Activated CD8-positive, alpha-beta T cell treated with anti-CD3 and anti-CD28 coated beads, Interleukin-2, amount 10 ng/mL, durations not matched to agents 7 days and 5 days (primary cell): ENCODE data around the gene DENND2D. TPM values are rescaled to one million over a fixed set of nuclear protein-coding genes. Genes with fewer than 3 reads are reported as not detected.

ENCODE experiments used
- ATAC-seq: fragments of 150-1000 bp; cut with Tn5 transposase; one replicate; pipeline ENCODE4 v1.10.0; 2021; ENCODE audit warnings: moderate library complexity
- CTCF ChIA-PET: fragments of 350-600 bp; sonication (Branson Sonifier 250); formaldehyde crosslinking; loops from one replicate; lab custom pipeline; 2021; ENCODE audit warnings: antibody characterized with exemption; lab: Charles Lee
- POLR2A ChIA-PET: fragments of 350-600 bp; sonication (Branson Sonifier 250); formaldehyde crosslinking; loops from one replicate; lab custom pipeline; 2021; ENCODE audit warnings: antibody characterized with exemption; lab: Charles Lee
- DNase-seq: peaks from one replicate; pipeline ENCODE4 v3.0.0-alpha.2; 2020
- H3K27ac Mint-ChIP-seq: one replicate; pipeline ENCODE4 v1.8.0; 2021; ENCODE audit warnings: mild to moderate bottlenecking, mixed read lengths
- H3K27me3 Mint-ChIP-seq: one replicate; pipeline ENCODE4 v1.8.0; 2021; ENCODE audit warnings: low read depth, mixed read lengths
- H3K36me3 Mint-ChIP-seq: one replicate; pipeline ENCODE4 v1.8.0; 2021; ENCODE audit warnings: low read depth, mixed read lengths
- H3K4me1 Mint-ChIP-seq: one replicate; pipeline ENCODE4 v1.8.0; 2021; ENCODE audit warnings: low read depth, mixed read lengths
- H3K4me3 Mint-ChIP-seq: one replicate; pipeline ENCODE4 v1.8.0; 2021; ENCODE audit warnings: mild to moderate bottlenecking, mixed read lengths
- H3K9me3 Mint-ChIP-seq: one replicate; pipeline ENCODE4 v1.8.0; 2022; ENCODE audit warnings: mixed read lengths; ENCODE audit not compliant: insufficient read depth
- total RNA-seq, 2 experiments: library from RNA; stranded (reverse); gene quantifications; one replicate each; pipeline ENCODE4 v1.2.3, GENCODE V29; 2021

The DENND2D gene
- total RNA-seq, 2 experiments from 2014 or later = 262 to 275 TPM

DNA sequence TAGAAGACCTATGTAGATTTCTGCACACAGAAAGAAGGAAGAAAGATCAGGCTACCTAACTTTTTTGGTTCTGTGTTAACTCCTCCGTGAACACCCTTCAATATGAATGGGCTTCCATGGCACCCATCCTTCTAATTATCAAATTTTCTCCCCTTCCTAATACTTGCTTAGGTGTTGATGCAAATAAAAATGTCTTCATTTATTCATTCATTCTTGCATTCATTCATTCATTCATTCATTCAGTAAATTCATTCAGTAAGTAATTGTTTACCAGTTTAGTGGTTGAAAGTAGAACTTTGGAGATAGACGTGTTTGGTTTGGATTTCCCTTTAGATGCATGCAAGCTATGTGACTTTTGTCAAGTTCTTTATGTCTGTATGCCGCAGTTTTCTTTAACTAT, 31.7 kb upstream of the DENND2D start:
- Mint-ChIP-seq H3K4me3 (no peak overlapping the region), H3K4me1 (peaks cover 44% of the 10 kb centered on the region), H3K9me3 (no peaks in the 10 kb centered on the region), H3K36me3 (peaks cover 43% of the 10 kb centered on the region), H3K27ac (no peak overlapping the region), H3K27me3 (no peaks in the 10 kb centered on the region)
- CTCF ChIA-PET = interaction anchor here (1.0 to 1.3 kb wide), 4 partner anchors 9 to 102 kb away, joined by 3 to 4 read pairs (median 4); no protein-coding TSS in a partner anchor
- ATAC-seq = no peak
- DNase-seq = no peak
- POLR2A ChIA-PET = interaction anchor here (0.8 kb wide), 1 partner anchor 41 kb away, joined by 3 read pairs; no protein-coding TSS in a partner anchor

DNA sequence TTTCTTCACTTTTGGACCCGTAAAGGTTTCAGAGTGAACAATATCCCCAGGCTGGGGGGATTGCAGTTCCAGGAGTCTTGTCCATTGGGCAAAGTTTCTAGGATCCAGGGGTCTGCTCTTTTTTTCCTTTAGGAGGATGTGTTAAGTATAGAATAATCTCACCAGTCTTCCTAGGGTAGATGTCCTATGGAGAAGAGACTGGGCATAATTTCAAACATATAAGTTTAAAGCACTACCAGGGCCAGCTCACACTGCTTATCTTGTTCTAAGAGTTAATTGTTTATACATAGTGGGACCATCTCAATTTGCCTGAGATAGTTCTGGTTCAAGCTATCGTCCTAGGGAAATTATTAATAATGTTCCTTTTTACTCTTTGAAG, 28.3 kb upstream of the DENND2D start:
- DNase-seq (no peak), ATAC-seq (no peak)
- ChIA-PET POLR2A (interaction anchor here (1.0 to 2.6 kb wide), 4 partner anchors 13 to 89 kb away, joined by 3 to 10 read pairs (median 4); partner anchors contain the start of genes CEPT1, DENND2D and DRAM2), CTCF (interaction anchor here (1.3 to 16.1 kb wide), 5 partner anchors 10 to 198 kb away, joined by 3 to 528 read pairs (median 8); partner anchors contain the start of gene DENND2D)
- H3K27ac Mint-ChIP-seq = no peak overlapping the region
- peaks cover 21% of the 10 kb centered on the region for H3K36me3 Mint-ChIP-seq
- no peaks in the 10 kb centered on the region for H3K27me3 Mint-ChIP-seq
- H3K4me3 Mint-ChIP-seq = no peak overlapping the region
- peaks cover 74% of the 10 kb centered on the region for H3K4me1 Mint-ChIP-seq
- no peaks in the 10 kb centered on the region for H3K9me3 Mint-ChIP-seq

DNA sequence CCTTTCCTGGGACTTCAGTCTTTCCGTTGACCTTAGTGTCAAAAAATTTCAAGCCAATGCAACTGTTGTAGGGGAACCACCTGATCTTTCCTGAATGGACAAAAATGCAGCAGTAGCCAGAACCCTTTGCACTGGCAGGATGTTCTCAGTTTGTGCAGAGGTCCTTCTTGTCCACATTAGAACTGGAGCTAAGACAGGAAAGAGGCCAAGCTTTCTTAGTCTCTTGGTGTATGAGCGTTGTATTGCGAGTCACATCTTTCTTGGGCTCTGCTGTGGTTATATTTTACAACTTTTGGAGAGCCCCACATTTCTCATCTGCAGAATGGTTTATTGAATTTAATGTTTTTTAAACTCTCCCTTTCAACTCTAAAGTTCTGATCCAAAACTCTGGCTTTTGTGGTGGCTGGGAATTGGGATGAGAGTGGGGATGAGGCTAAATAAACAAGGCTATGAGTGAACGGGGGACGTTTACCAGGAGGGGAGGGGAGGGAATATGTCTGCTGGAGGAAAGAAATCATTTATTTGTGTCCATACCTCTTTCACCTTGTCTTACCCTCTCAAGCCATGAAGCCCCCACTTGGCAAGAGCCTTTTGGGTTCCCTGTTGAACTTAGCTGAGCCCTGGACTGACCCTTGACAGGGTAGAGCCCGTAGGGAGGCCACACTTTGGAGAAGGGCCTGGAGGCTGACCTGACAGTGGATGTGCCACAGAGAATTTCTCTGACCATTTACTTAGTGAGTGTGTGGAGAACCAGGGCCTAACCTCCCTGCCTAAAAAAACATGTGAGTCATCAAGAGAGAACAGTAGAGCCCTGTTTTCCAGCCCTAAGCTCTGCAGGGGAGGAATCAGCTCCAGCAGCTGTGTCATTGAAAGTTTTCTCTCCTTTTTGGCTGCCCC, 27.7 kb upstream of the DENND2D start:
- peaks cover 21% of the 10 kb centered on the region for H3K36me3 Mint-ChIP-seq
- H3K4me1 Mint-ChIP-seq = peaks cover 79% of the 10 kb centered on the region
- ATAC-seq = no peak
- no peak for DNase-seq
- H3K9me3 Mint-ChIP-seq = no peaks in the 10 kb centered on the region
- H3K27me3 Mint-ChIP-seq = no peaks in the 10 kb centered on the region
- H3K4me3 Mint-ChIP-seq = peak overlapping the region; percentile 16
- POLR2A ChIA-PET = interaction anchor here (1.0 to 3.7 kb wide), 6 partner anchors 12 to 89 kb away, joined by 3 to 20 read pairs (median 4); partner anchors contain the start of genes CEPT1, DENND2D and DRAM2
- peak overlapping the region; percentile 72 for H3K27ac Mint-ChIP-seq
- CTCF ChIA-PET = interaction anchor here (0.6 to 16.1 kb wide), 8 partner anchors 10 to 197 kb away, joined by 3 to 528 read pairs (median 7); partner anchors contain the start of gene DENND2D

DNA sequence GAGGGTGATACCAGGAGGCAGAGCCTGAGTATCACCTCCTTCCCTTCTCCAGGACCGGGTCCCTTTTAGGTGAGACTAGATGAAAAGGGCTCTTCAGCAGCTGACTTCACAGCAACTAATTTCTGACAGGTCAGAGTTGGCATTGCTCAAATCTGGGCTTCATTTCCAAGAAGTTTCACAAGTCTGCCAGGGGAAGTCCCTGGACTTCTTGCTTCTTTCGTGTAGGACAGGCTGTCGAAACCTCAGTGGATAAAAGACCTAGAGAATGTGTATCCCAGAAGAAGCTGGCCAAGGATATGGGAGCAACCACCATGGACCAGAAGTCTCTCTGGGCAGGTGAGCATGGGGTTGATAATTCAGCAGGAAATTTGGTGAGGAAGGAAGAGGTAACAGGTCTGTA, 27.0 kb upstream of the DENND2D start, which contains the start of gene CHI3L2:
Gene CHI3L2 (plus strand): TSS at position 280 of the 400 bp plus-strand sequence. CDS start 17 bp downstream, at position 297.
- CTCF ChIA-PET = interaction anchor here (0.6 to 16.1 kb wide), 6 partner anchors 9 to 179 kb away, joined by 3 to 528 read pairs (median 11); partner anchors contain the start of gene DENND2D
- Mint-ChIP-seq H3K4me3 (peak within 1 kb of the TSS; percentile 16), H3K27me3 (no peaks in the 10 kb centered on the region), H3K9me3 (no peaks in the 10 kb centered on the region), H3K27ac (peak within 1 kb of the TSS; percentile 72), H3K4me1 (peaks cover 86% of the 10 kb centered on the region), H3K36me3 (peaks cover 21% of the 10 kb centered on the region)
- ATAC-seq = no peak
- POLR2A ChIA-PET = interaction anchor here (1.7 to 3.7 kb wide), 3 partner anchors 12 to 32 kb away, joined by 3 to 20 read pairs (median 10); partner anchors contain the start of gene DENND2D
- DNase-seq = no peak

DNA sequence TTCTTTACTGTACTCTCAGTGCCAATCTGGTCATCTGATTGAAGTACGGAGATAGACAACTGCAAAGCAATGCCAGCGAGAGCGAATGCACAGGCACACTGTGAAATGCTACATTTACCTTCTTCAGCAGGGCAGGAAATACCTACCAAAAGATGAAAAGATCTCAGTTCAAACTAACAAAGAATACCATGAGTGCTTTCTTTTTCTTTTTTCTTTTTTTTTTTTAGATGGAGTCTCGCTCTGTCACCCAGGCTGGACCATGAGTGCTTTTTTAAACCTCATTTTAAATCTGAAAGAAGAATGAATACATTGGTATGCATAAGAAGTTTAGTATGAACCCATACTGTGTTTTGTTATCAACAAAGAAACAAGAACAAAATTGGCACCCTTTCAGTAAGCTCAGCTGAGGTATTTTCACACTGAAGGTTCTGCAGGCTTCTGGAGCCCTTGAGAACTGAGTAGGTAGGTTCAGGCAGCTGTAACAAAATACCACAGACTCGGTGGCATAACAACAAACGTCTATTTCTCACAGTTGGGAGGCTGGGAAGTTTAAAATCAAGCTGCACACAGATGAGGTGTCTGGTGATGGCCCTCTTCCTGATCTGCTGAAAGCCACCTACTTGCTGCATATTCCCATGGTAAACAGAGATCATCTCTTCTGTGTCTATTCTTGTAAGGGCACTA, 25.4 kb upstream of the DENND2D start:
- H3K4me1 Mint-ChIP-seq = peaks cover 87% of the 10 kb centered on the region
- peaks cover 15% of the 10 kb centered on the region for H3K36me3 Mint-ChIP-seq
- CTCF ChIA-PET = interaction anchor here (0.9 to 16.1 kb wide), 12 partner anchors 10 to 543 kb away, joined by 4 to 528 read pairs (median 6); partner anchors contain the start of gene DENND2D

DNA sequence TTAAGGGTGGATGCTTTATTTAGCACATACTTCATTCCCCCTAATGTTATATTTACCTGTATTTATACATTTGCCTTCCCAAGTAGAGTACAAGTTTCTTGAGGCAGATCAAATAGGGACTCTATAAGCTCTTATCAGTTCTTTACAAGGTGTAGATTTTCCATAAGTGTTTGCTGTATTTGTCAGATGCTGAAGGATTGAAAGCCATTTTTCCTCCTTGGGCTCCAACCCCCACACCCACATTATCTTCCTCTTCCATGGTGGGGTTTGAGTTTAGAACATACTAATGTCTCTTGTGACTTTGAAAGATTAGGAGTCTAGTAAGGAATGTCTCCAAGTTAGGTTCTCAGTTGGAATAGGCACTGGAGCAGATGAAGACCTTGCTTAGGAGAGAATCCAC, 24.6 kb upstream of the DENND2D start:
- Mint-ChIP-seq H3K27me3 (no peaks in the 10 kb centered on the region), H3K27ac (peak overlapping the region; percentile 92), H3K9me3 (no peaks in the 10 kb centered on the region), H3K4me3 (peak overlapping the region; percentile 73), H3K36me3 (peaks cover 12% of the 10 kb centered on the region), H3K4me1 (peaks cover 91% of the 10 kb centered on the region)
- ChIA-PET POLR2A (interaction anchor here (0.5 to 3.7 kb wide), 4 partner anchors 10 to 283 kb away, joined by 3 to 20 read pairs (median 4); no protein-coding TSS in a partner anchor), CTCF (interaction anchor here (0.7 to 16.1 kb wide), 13 partner anchors 8 to 544 kb away, joined by 3 to 528 read pairs (median 5); partner anchors contain the start of gene DENND2D)
- no peak for ATAC-seq
- no peak for DNase-seq

More for the DNA sequence above, 25.4 kb upstream of the DENND2D start:
- DNase-seq = peak; percentile 45
- Mint-ChIP-seq H3K27me3 (no peaks in the 10 kb centered on the region), H3K9me3 (no peaks in the 10 kb centered on the region), H3K4me3 (peak overlapping the region; percentile 73), H3K27ac (peak overlapping the region; percentile 92)
- POLR2A ChIA-PET = interaction anchor here (0.5 to 3.7 kb wide), 4 partner anchors 11 to 283 kb away, joined by 3 to 20 read pairs (median 4); no protein-coding TSS in a partner anchor
- peak; percentile 26 for ATAC-seq

DNA sequence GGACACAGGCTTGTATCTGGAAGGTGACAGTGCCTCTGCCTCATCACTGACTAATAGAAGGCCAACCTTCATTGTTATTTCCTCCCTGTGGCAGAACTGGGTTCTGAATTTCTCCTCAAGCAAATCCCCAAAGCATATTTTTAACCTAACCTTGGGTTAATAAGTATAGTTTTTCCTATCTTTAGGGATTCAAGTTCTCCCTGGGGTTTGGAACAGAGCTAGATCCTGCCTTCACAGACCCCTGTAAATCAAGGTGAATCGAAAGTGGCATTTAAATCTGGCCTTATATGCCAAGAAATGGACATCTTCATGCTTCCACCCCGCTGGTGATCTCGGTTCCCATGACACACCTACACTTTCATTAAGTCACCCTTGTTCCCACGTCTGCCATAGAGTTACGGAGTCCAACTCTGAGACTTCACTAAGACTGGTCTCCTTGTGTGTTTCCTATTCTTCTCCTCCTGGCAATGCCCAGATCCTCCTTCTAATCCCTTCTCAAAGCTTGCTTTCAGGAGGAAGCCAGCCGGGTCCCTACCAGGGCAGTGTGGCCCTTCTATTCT, 22.8 kb upstream of the DENND2D start:
- peaks cover 93% of the 10 kb centered on the region for H3K4me1 Mint-ChIP-seq
- H3K27me3 Mint-ChIP-seq = no peaks in the 10 kb centered on the region
- ATAC-seq (no peak), DNase-seq (no peak)
- peak overlapping the region; percentile 89 for H3K27ac Mint-ChIP-seq
- peak overlapping the region; percentile 65 for H3K4me3 Mint-ChIP-seq
- H3K9me3 Mint-ChIP-seq = no peaks in the 10 kb centered on the region
- POLR2A ChIA-PET = interaction anchor here (0.8 to 1.6 kb wide), 5 partner anchors 9 to 225 kb away, joined by 3 to 23 read pairs (median 5); partner anchors contain the start of genes CEPT1, DENND2D and DRAM2
- CTCF ChIA-PET = interaction anchor here (0.6 to 16.1 kb wide), 43 partner anchors 9 to 544 kb away, joined by 3 to 528 read pairs (median 4); partner anchors contain the start of genes ATP5PB, CEPT1, DENND2D and DRAM2
- H3K36me3 Mint-ChIP-seq = peaks cover 14% of the 10 kb centered on the region

DNA sequence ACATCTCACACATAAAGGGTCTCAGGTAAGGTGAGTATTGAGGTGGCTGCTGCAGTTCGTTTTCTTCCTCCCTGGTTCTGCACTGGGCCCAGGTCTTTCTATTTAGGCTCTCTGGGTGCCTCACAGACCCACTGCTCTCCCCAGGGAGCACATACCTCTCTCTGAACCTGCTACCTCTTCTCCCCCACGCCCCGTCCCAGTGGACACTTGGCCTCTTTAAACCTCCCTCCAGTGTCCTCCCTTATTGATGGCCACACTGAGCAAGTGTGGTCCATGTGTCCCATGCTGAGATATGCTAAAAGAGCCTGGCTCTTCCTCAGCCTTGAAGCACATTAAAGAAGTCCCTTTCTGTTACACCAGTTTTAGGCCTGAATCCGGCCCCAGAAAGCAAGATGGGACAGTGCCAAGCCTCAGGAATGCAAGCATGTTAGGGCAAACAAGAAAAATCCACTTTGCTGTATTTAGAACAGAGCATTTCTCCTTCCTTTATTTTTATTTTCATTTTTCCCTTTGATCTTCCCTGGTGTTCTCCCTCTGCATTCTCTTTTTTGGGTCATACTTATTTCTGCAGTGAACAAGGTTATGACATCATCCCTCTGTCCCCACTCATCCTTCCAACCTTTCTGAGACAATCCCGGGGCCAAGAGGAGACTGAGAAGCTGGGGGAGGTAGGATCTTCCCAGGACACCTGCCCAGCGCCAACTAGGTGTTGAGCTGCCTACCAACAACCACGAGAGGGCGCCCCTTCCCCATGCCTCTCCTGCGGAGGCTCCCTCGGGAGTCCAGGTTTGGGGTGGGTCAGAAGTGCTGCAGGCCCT, 22.1 kb upstream of the DENND2D start:
- Mint-ChIP-seq H3K27me3 (no peaks in the 10 kb centered on the region), H3K4me3 (peak overlapping the region; percentile 65), H3K27ac (peak overlapping the region; percentile 89), H3K9me3 (no peaks in the 10 kb centered on the region), H3K36me3 (peaks cover 12% of the 10 kb centered on the region), H3K4me1 (peaks cover 93% of the 10 kb centered on the region)
- DNase-seq (peak; percentile 88), ATAC-seq (peak; percentile 43)
- ChIA-PET CTCF (interaction anchor here (0.6 to 16.1 kb wide), 38 partner anchors 8 to 491 kb away, joined by 3 to 528 read pairs (median 4); partner anchors contain the start of genes CEPT1, DENND2D and DRAM2), POLR2A (interaction anchor here (0.8 to 11.0 kb wide), 8 partner anchors 8 to 83 kb away, joined by 3 to 570 read pairs (median 5); partner anchors contain the start of genes CEPT1, DENND2D and DRAM2)

DNA sequence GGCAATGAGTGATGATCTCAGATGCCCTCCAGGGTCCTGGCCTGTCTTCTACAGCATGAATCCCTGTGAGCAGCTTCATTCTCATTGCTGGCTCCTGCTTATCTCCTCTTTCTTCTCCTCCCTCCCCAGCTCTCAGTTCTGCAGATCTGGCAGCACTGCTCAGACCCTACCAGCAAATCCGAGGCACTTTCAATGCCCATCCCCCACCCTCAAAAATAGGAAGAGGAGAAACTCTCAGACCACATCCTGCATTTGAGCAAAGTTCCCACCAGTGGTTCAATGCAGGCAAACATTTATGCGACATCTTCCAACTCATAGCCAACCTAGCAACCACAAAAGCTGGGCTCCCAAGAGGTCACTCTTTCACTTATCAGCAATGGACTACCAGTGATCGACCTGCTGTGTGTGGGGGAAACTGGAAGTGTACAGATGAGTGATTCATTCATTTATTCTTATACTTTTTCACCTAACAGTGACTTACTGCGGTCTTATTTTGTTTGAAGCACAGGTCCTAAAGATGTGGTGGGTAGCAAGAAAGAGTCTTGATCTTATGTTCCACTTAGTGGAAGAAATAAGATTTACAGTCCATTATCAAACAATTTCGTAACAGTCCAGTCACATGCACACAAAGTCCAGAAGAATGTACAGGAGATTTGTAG, 21.3 kb upstream of the DENND2D start:
- Mint-ChIP-seq H3K4me1 (peaks cover 93% of the 10 kb centered on the region), H3K36me3 (peaks cover 9% of the 10 kb centered on the region), H3K4me3 (peak overlapping the region; percentile 65), H3K27me3 (no peaks in the 10 kb centered on the region), H3K27ac (peak overlapping the region; percentile 89), H3K9me3 (no peaks in the 10 kb centered on the region)
- ChIA-PET POLR2A (interaction anchor here (0.9 to 11.0 kb wide), 6 partner anchors 15 to 371 kb away, joined by 3 to 570 read pairs (median 4); partner anchors contain the start of gene DENND2D), CTCF (interaction anchor here (0.7 to 16.1 kb wide), 13 partner anchors 10 to 372 kb away, joined by 3 to 528 read pairs (median 4); partner anchors contain the start of gene DENND2D)
- ATAC-seq (peak; percentile 47), DNase-seq (peak; percentile 81)
